GDM1 (cell line): ENCODE results near the gene EPB41L5.

ENCODE experiments used
- DNase-seq: peaks from one replicate; lab custom pipeline; 2025; lab: John Stamatoyannopoulos, UW

EPB41L5 gene

DNA sequence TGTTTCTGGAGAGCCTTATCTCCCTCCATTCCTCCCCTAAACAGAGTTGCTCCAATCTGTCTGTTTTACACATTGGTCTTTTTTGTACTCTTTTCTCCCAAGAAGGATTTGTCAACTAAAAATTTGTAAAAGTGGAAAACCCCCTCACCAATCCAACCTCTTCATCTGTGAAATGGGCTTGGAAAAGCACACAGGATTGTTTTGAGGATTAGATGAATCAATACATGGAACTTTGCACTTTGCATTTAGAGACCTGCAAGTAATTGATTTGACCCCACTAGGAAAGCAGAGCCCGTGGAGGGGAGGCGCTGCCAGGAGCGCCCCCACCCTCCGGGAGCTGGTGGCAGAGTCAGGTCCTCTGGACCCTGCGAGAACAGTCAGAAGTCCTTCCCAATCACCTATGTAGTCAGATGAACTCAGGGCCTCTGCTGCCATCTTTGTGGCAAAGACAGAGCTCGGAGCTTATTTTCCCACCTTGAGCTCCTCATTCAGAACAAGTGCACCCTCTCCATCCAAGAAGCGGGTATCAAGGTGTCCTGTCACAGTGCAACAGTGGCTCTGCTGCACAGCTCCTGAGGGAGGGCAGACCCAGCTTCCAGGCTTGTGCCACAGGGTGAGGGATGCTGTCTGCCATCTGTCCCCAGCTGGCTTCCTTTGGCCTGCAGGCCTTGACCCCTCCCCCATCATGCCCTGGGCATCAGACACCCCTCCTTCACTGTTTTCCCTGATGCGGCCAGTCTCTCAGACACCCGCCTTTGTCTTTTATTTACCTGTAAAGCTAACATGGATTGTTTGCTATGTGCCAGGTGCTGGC, 212.1 kb downstream of the EPB41L5 start:
- DNase-seq = no peak

DNA sequence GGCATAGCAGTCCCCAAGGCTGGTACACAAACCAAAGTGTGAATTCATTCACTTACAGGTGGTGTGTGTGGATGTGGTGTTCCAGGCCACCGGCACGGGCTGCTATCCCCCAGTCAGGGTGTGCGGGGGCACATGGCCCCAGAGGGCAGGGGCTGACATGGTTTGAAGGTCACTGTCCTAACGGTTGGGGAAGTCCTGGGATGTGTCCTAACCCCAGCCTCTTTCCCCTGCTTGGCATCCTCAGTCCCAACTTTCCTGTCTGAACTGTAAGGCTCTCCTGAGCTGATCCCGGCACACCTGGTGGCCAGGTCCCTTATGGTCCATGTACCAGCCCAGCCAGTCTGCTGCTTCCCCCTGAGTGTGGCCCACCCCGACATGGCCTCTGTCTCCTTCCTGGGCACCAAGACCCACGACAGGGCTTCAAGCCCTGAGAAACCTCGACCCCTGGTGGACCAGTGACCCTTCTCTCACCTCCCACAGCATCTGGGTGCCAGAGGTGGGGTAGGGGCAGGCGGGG, 212.7 kb downstream of the EPB41L5 start:
- no peak for DNase-seq

DNA sequence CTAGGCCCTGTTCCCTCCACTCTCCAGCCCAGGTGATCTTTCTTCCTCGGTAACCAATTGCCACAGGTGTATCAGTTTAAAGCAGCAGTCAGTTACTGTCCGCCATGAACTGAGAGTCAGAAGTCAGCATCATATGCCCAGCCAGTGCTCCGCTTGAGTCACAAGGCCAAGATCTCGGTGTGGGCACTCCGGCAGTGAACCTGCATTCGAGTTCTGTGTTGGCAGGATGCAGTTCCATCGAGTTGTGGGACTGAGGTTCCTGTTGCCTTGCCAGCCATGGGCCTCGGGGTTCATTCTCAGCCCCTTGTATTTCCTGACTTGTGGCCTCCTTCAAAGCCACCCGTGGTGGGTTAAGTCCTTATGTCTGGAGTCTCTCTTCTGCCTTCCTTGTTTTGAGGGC, 213.4 kb downstream of the EPB41L5 start:
- no peak for DNase-seq

DNA sequence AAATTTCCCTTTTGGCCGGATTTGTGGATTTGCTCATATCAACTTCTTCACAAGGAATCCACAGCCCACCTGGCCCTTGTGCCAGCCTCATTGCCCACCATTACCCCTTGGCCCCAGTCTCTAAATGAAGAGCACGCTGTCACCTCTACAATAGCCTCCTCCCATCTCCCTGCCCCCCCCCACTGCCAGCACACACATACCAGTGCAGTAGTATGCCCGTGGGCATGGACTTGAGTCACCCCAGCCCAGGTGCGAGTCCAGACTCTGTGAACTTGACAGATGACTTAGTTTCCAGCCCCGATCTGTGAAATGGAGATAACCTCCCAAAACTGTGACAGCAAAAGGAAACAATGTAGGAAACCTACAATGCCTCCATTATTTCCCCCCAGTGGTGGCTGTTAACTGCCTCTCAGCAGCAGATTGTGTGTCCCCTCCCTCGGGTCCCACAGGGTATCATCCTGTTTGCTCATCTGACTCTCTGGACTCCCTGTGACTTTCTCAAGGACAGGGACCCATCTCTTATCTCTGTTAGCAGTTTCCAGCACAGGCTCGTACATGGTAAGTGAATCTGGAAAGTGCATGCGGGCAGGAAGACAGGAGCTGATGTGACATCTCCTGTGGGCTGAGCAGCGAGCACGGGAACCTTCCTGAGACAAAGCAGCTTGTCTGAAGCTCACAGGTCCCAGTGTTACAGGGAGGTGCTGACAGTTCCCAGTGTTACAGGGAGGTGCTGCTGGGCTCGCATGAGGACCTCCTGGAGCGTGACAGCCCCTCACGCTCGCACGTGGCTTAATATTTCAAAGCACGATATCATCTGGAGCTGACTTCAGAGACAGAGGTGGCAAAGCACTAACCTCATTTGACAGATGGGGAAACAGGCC, 214.5 kb downstream of the EPB41L5 start:
- no peak for DNase-seq

DNA sequence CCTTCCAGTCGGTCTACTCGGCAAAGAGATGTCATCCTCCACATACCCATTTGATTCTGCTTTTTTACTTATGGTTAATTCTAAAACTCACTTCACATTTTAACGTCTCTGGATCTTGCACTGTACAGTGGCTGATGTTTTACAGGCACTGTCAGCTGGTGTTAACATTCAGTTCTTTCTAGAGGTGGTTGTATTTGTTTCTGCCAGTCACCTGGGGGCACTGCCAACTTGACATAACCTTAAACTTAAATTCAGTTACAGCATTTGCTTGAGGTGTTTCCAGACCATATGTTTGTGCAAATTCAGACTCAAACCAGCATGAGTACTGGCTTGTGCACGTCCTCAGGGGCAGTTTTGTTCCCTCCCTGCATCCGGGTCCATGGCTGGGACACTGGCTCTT, 215.6 kb downstream of the EPB41L5 start:
- no peak for DNase-seq
